ENCODE results near the gene RER1.

GRCh38 chr1:2385606-2386280 lies 5.9 kb upstream of the RER1 start:
- no peak for TF ChIP-seq GATA2 (IDR thresholded peaks at IDR 0.05; ENCODE audit: low read depth, low read length)
- TF ChIP-seq GATA3 (IDR thresholded peaks at IDR 0.05; ENCODE audit: low read depth, low read length), result no peak

All from SH-SY5Y (cell line).